Prostate gland (tissue), 2 donors: ENCODE results near the gene USP34.

ENCODE experiments used
- POLR2A ChIP-seq: fragments of 450-650 bp; IDR thresholded peaks from one replicate; pipeline ENCODE4 v1.6.1; 2016; ENCODE audit warnings: antibody characterized with exemption, mild to moderate bottlenecking
- POLR2AphosphoS5 ChIP-seq: sonication (generic); formaldehyde crosslinking; IDR thresholded peaks from one replicate; pipeline ENCODE4 v1.6.1; 2017; ENCODE audit warnings: antibody characterized with exemption
- TF ChIP-seq, protein P1 (sequence below), 4 experiments: fragments of 200-600 bp in 2 of 4; fragments of 450-650 bp in 2 of 4; sonication (generic) in 2 of 4; IDR thresholded peaks; 1 replicate in 3 of 4; 2 replicates in 1 of 4; pipeline ENCODE4 v1.5.1; 2016 to 2019; ENCODE audit warnings: antibody characterized with exemption in 4 of 4, mild to moderate bottlenecking in 2 of 4, moderate library complexity in 2 of 4

DNA sequence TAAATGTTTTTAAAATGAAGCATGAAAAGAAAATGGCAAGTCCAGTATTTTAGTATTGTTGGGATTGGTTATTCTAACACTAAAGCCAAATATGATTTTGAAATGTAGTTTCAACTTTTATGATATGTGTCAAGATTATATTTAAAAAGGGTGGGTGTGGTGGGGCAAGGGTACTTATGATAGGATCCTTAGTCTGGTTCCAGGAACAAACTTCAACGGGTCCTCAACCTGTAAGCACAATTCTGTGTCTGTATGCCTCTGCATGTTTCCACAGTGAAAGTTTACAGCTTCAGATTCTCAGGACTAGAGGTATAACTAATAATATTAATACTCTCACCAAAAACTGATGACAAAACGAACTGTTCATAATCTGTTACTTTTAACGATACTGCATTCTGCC lies 5.8 kb downstream of the USP34 start:
- TF ChIP-seq, protein P1, sequence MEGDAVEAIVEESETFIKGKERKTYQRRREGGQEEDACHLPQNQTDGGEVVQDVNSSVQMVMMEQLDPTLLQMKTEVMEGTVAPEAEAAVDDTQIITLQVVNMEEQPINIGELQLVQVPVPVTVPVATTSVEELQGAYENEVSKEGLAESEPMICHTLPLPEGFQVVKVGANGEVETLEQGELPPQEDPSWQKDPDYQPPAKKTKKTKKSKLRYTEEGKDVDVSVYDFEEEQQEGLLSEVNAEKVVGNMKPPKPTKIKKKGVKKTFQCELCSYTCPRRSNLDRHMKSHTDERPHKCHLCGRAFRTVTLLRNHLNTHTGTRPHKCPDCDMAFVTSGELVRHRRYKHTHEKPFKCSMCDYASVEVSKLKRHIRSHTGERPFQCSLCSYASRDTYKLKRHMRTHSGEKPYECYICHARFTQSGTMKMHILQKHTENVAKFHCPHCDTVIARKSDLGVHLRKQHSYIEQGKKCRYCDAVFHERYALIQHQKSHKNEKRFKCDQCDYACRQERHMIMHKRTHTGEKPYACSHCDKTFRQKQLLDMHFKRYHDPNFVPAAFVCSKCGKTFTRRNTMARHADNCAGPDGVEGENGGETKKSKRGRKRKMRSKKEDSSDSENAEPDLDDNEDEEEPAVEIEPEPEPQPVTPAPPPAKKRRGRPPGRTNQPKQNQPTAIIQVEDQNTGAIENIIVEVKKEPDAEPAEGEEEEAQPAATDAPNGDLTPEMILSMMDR (IDR thresholded peaks at IDR 0.05): no peak
- TF ChIP-seq POLR2A (no peak), POLR2AphosphoS5 (no peak)
